BE2C (cell line): ENCODE measurements around the gene STEAP4.

Experiments used
- DNase-seq: peaks from one replicate; pipeline ENCODE4 v3.0.0-alpha.2; 2020
- H3K27me3 ChIP-seq: fragments of 250-450 bp; sonication (Bioruptor Pico); 2 replicates; pipeline ENCODE4 v1.5.1; 2020; ENCODE audit warnings: mild to moderate bottlenecking
- H3K36me3 ChIP-seq: fragments of 250-450 bp; sonication (Bioruptor Pico); 2 replicates; pipeline ENCODE4 v1.5.1; 2020; ENCODE audit warnings: mild to moderate bottlenecking
- H3K4me1 ChIP-seq: fragments of 250-450 bp; sonication (Bioruptor Pico); 2 replicates; pipeline ENCODE4 v1.5.1; 2020
- H3K4me3 ChIP-seq: 2 replicates; pipeline ENCODE4 v1.5.1; 2011; ENCODE audit warnings: low read depth, low read length
- H3K9me3 ChIP-seq: fragments of 250-450 bp; sonication (Bioruptor Pico); 2 replicates; pipeline ENCODE4 v1.5.1; 2020
- TF ChIP-seq, protein P1 (sequence below): IDR thresholded peaks from 2 replicates; pipeline ENCODE4 v1.5.1; 2012; ENCODE audit warnings: mild to moderate bottlenecking, low read depth, low read length

Gene STEAP4

DNA sequence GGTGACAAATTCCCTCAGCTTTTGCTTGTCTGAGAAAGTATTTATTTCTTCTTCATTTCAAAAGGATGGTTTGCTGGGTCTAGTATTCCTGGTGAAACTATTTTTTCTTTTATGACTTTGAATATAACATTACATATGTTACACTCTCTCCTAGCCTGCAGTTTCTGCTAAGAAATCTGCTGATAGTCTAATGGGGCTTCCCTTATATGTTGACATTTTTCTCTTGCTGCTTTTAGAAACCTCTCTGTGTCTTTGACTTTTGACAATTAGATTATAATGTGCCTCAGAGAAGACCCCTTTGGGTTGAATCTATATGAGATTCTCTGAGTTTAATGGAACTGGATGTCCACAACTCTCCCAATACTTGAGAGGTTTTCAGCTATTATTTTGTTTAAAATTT is 53.1 kb downstream of the STEAP4 start:
- Histone ChIP-seq H3K4me3 (no peak overlapping the region), H3K4me1 (no peaks in the 10 kb centered on the region), H3K36me3 (no peaks in the 10 kb centered on the region), H3K27me3 (no peaks in the 10 kb centered on the region), H3K9me3 (no peaks in the 10 kb centered on the region)
- TF ChIP-seq, protein P1, sequence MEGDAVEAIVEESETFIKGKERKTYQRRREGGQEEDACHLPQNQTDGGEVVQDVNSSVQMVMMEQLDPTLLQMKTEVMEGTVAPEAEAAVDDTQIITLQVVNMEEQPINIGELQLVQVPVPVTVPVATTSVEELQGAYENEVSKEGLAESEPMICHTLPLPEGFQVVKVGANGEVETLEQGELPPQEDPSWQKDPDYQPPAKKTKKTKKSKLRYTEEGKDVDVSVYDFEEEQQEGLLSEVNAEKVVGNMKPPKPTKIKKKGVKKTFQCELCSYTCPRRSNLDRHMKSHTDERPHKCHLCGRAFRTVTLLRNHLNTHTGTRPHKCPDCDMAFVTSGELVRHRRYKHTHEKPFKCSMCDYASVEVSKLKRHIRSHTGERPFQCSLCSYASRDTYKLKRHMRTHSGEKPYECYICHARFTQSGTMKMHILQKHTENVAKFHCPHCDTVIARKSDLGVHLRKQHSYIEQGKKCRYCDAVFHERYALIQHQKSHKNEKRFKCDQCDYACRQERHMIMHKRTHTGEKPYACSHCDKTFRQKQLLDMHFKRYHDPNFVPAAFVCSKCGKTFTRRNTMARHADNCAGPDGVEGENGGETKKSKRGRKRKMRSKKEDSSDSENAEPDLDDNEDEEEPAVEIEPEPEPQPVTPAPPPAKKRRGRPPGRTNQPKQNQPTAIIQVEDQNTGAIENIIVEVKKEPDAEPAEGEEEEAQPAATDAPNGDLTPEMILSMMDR = no peak
- DNase-seq = no peak

DNA sequence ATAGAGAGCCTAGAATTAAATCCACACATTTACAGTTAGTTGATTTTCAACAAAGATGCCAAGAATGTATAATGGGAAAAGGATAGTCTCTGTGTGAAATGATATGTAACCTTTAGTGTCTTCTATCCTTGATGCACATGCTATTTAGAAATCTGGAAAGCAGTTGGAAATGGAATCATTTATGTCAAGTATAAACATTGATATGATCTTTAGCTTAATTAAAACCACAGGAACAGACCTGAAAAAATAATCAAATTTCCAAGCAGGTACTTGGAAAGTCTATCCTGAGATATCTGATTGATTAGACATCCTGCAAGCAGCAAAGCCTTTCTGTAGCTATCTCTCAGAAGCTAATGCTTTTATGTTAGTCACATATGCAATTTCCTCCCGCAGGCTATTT is 62.4 kb downstream of the STEAP4 start:
- no peaks in the 10 kb centered on the region for H3K36me3 ChIP-seq
- H3K4me3 ChIP-seq = no peak overlapping the region
- peaks cover 5% of the 10 kb centered on the region; the same call in 1 of the 2 replicates for H3K4me1 ChIP-seq
- TF ChIP-seq, protein P1 = no peak
- no peaks in the 10 kb centered on the region for H3K27me3 ChIP-seq
- no peak for DNase-seq
- H3K9me3 ChIP-seq = no peaks in the 10 kb centered on the region

DNA sequence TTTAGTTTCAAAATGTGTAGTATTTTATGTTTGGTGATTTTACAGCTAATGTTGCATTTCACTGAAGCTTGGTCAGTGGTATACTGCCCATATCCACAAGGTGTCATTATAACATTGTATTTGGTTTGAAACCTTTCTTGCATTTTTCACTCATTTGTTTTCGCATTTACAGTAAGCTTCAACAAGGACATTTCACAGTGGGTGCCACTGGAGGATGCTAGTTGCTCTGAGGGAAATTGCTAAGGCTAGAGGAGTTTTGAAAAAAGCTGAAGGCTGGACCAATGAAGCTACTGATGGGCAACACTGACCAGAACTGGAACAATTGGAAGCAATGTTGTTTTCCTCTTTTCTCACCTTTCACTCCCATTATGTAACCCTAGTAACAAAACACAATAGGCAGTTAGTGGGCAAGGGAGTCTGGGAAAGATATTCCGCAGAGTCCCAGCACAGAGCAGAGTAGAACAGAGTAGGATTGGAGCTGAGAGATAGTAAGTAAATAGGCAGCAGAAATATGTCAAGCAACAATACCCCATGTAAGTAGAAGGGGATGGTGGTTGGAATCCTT is 63.3 kb downstream of the STEAP4 start:
- no peak for DNase-seq
- Histone ChIP-seq H3K27me3 (no peaks in the 10 kb centered on the region), H3K4me3 (no peak overlapping the region), H3K9me3 (no peaks in the 10 kb centered on the region), H3K4me1 (peaks cover 5% of the 10 kb centered on the region; the same call in 1 of the 2 replicates), H3K36me3 (no peaks in the 10 kb centered on the region)
- TF ChIP-seq, protein P1 = peak; percentile 76

DNA sequence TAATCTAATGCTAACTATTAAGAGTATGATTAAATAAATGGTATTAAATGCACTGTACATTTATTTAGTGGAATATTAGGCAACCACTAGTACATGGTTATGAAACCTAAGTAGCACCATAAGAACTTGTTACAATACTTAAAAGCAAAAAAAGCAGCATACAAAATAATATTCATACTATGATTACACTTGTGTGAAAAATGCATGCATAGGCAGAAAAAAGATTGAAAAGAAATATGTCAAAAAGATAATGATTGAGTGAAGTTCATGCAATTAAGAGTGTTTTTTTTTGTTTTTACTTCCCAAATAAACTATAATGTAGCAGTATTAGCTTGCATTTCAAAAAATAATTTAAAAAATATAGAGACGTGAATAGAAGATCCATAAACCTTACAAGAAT is 66.8 kb downstream of the STEAP4 start:
- TF ChIP-seq, protein P1 = no peak
- H3K9me3 ChIP-seq = no peaks in the 10 kb centered on the region
- no peak overlapping the region for H3K4me3 ChIP-seq
- peaks cover 5% of the 10 kb centered on the region; the same call in 1 of the 2 replicates for H3K4me1 ChIP-seq
- no peaks in the 10 kb centered on the region for H3K36me3 ChIP-seq
- no peaks in the 10 kb centered on the region for H3K27me3 ChIP-seq
- DNase-seq = no peak

DNA sequence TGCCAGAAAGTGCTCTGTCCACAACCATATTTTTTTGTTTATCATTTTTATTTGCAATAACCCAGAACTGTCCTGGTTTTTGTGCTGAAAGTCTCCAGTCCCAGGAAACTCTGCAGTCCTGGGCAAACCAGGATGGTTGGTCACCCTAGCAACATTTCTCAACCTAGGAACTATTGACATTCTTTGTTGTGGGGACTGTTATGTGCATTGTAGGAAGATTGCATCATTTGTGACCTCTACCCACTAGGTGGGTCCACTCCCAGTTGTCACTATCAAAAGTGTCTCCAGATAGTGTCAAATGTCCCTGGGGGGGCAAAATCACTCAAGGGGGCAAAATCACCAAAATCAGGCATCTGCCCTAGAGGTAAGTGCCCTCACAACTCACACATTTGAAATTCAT is 72.9 kb downstream of the STEAP4 start:
- Histone ChIP-seq H3K27me3 (no peaks in the 10 kb centered on the region), H3K4me1 (no peaks in the 10 kb centered on the region), H3K4me3 (no peak overlapping the region), H3K9me3 (no peaks in the 10 kb centered on the region), H3K36me3 (no peaks in the 10 kb centered on the region)
- no peak for DNase-seq
- TF ChIP-seq, protein P1 = no peak

DNA sequence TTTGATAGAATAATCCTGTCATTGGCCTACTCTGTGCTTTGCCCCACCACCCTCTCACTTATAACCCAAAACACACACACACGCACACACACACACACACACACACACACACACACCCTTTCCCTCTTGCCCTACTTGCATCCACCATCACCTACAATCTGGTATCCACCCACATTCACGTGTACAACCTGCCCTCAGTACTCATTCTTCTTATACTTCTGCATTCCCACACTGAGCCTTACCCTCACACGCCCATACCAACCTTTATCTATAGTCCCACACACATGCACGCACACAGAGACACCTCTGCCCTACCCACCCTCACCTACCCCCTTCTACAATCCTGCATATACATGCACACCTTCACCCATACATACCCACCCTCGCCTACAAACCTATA is 76.0 kb downstream of the STEAP4 start:
- no peaks in the 10 kb centered on the region for H3K27me3 ChIP-seq
- no peak for DNase-seq
- TF ChIP-seq, protein P1 = no peak
- H3K9me3 ChIP-seq = no peaks in the 10 kb centered on the region
- H3K36me3 ChIP-seq = no peaks in the 10 kb centered on the region
- no peak overlapping the region for H3K4me3 ChIP-seq
- H3K4me1 ChIP-seq = no peaks in the 10 kb centered on the region
